ENCODE measurements around the gene PFKFB2.

Gene PFKFB2

GRCh38 chr1:207062058-207062457, 9.0 kb downstream of the PFKFB2 start:
- no peak overlapping the region for H3K4me2 ChIP-seq (ENCODE audit: low read length, poor library complexity, severe bottlenecking)
- H2AFZ ChIP-seq (ENCODE audit: low read depth, low read length), result no peak overlapping the region
- no peak overlapping the region for H3K4ac ChIP-seq (ENCODE audit: low read depth in 1 of 2, low read length in 2 of 2)
- H3K9ac ChIP-seq (ENCODE audit: low read length), result no peak overlapping the region
- H4K91ac ChIP-seq (ENCODE audit: low read length), result no peak overlapping the region
- DNase-seq, result no peak
- H2BK15ac ChIP-seq (ENCODE audit: low read depth, poor library complexity, severe bottlenecking), result no peak overlapping the region
- no peak overlapping the region for H3K4me3 ChIP-seq (ENCODE audit: insufficient read depth in 1 of 2, low read depth in 1 of 2, low read length in 2 of 2)
- no peaks in the 10 kb centered on the region for H3K9me3 ChIP-seq (ENCODE audit: control insufficient read depth, low read length)
- H3K14ac ChIP-seq (ENCODE audit: low read length in 2 of 2), result no peak overlapping the region
- H3K27ac ChIP-seq (ENCODE audit: low read length, poor library complexity, severe bottlenecking), result no peak overlapping the region
- H3K4me1 ChIP-seq (ENCODE audit: control insufficient read depth, insufficient read depth, low read depth, low read length), result no peaks in the 10 kb centered on the region
- H3K36me3 ChIP-seq (ENCODE audit: control insufficient read depth in 1 of 2, insufficient read depth in 2 of 2, low read depth in 1 of 2, low read length in 2 of 2), result peaks cover 10 to 63% of the 10 kb centered on the region in 2 experiments
- H2BK5ac ChIP-seq (ENCODE audit: low read depth, low read length, poor library complexity, severe bottlenecking), result no peak overlapping the region
- H3K23ac ChIP-seq (ENCODE audit: low read length in 2 of 2), result no peak overlapping the region
- H3K79me1 ChIP-seq (replicated peaks; ENCODE audit: low read length, poor library complexity, severe bottlenecking), result peaks cover 1% of the 10 kb centered on the region
- no peak overlapping the region for H2BK120ac ChIP-seq (ENCODE audit: low read depth, low read length)
- 50% methylated on average over 1 of the region's 1 CpG for WGBS
- no peak overlapping the region for H3K18ac ChIP-seq (ENCODE audit: low read depth in 1 of 2, low read length in 2 of 2)
- H2AK5ac ChIP-seq (ENCODE audit: low read length, severe bottlenecking), result no peak overlapping the region
- no peak overlapping the region for H4K8ac ChIP-seq (ENCODE audit: low read length)
- H3K27me3 ChIP-seq (ENCODE audit: control insufficient read depth in 1 of 2, insufficient read depth in 1 of 2, low read length in 2 of 2), result no peaks in the 10 kb centered on the region
- no peak overlapping the region for H2BK12ac ChIP-seq (ENCODE audit: low read length in 2 of 2)

- Histone ChIP-seq H3K14ac (ENCODE audit: low read length in 2 of 2) (no peak overlapping the region), H2AK5ac (ENCODE audit: low read length, severe bottlenecking) (no peak overlapping the region), H2BK120ac (ENCODE audit: low read depth, low read length) (no peak overlapping the region), H4K8ac (ENCODE audit: low read length) (no peak overlapping the region), H2BK15ac (ENCODE audit: low read depth, poor library complexity, severe bottlenecking) (no peak overlapping the region), H3K79me1 (replicated peaks; ENCODE audit: low read length, poor library complexity, severe bottlenecking) (peaks cover 1% of the 10 kb centered on the region), H2BK12ac (ENCODE audit: low read length in 2 of 2) (no peak overlapping the region), H3K23ac (ENCODE audit: low read length in 2 of 2) (no peak overlapping the region), H3K36me3 (ENCODE audit: control insufficient read depth in 1 of 2, insufficient read depth in 2 of 2, low read depth in 1 of 2, low read length in 2 of 2) (peaks cover 13 to 69% of the 10 kb centered on the region in 2 experiments), H3K9me3 (ENCODE audit: control insufficient read depth, low read length) (no peaks in the 10 kb centered on the region), H2BK5ac (ENCODE audit: low read depth, low read length, poor library complexity, severe bottlenecking) (no peak overlapping the region), H3K4me3 (ENCODE audit: insufficient read depth in 1 of 2, low read depth in 1 of 2, low read length in 2 of 2) (no peak overlapping the region), H3K18ac (ENCODE audit: low read depth in 1 of 2, low read length in 2 of 2) (no peak overlapping the region), H3K4me1 (ENCODE audit: control insufficient read depth, insufficient read depth, low read depth, low read length) (no peaks in the 10 kb centered on the region), H3K4me2 (ENCODE audit: low read length, poor library complexity, severe bottlenecking) (no peak overlapping the region), H3K27ac (ENCODE audit: low read length, poor library complexity, severe bottlenecking) (no peak overlapping the region), H4K91ac (ENCODE audit: low read length) (no peak overlapping the region), H3K9ac (ENCODE audit: low read length) (no peak overlapping the region), H3K27me3 (ENCODE audit: control insufficient read depth in 1 of 2, insufficient read depth in 1 of 2, low read length in 2 of 2) (no peaks in the 10 kb centered on the region), H3K4ac (ENCODE audit: low read depth in 1 of 2, low read length in 2 of 2) (no peak overlapping the region), H2AFZ (ENCODE audit: low read depth, low read length) (no peak overlapping the region)
- WGBS, result 96% methylated on average over 5 of the region's 5 CpGs
- DNase-seq, result no peak
Observed at GRCh38 chr1:207063014-207063413, 9.9 kb downstream of the PFKFB2 start.

GRCh38 chr1:207064561-207064960, 11.5 kb downstream of the PFKFB2 start:
- Histone ChIP-seq H3K36me3 (ENCODE audit: control insufficient read depth in 1 of 2, insufficient read depth in 2 of 2, low read depth in 1 of 2, low read length in 2 of 2) (peaks cover 18 to 78% of the 10 kb centered on the region in 2 experiments), H3K4me1 (ENCODE audit: control insufficient read depth, insufficient read depth, low read depth, low read length) (no peaks in the 10 kb centered on the region), H3K18ac (ENCODE audit: low read depth in 1 of 2, low read length in 2 of 2) (no peak overlapping the region), H3K4me2 (ENCODE audit: low read length, poor library complexity, severe bottlenecking) (no peak overlapping the region), H3K4me3 (ENCODE audit: insufficient read depth in 1 of 2, low read depth in 1 of 2, low read length in 2 of 2) (no peak overlapping the region), H3K79me1 (replicated peaks; ENCODE audit: low read length, poor library complexity, severe bottlenecking) (no peaks in the 10 kb centered on the region), H2AFZ (ENCODE audit: low read depth, low read length) (no peak overlapping the region), H2AK5ac (ENCODE audit: low read length, severe bottlenecking) (no peak overlapping the region), H3K14ac (ENCODE audit: low read length in 2 of 2) (no peak overlapping the region), H3K4ac (ENCODE audit: low read depth in 1 of 2, low read length in 2 of 2) (no peak overlapping the region), H2BK5ac (ENCODE audit: low read depth, low read length, poor library complexity, severe bottlenecking) (no peak overlapping the region), H4K8ac (ENCODE audit: low read length) (no peak overlapping the region), H2BK120ac (ENCODE audit: low read depth, low read length) (no peak overlapping the region), H3K27ac (ENCODE audit: low read length, poor library complexity, severe bottlenecking) (no peak overlapping the region), H2BK15ac (ENCODE audit: low read depth, poor library complexity, severe bottlenecking) (no peak overlapping the region), H3K27me3 (ENCODE audit: control insufficient read depth in 1 of 2, insufficient read depth in 1 of 2, low read length in 2 of 2) (no peaks in the 10 kb centered on the region), H4K91ac (ENCODE audit: low read length) (no peak overlapping the region), H3K23ac (ENCODE audit: low read length in 2 of 2) (no peak overlapping the region), H3K9ac (ENCODE audit: low read length) (no peak overlapping the region), H3K9me3 (ENCODE audit: control insufficient read depth, low read length) (no peaks in the 10 kb centered on the region), H2BK12ac (ENCODE audit: low read length in 2 of 2) (no peak overlapping the region)
- DNase-seq, result no peak
- WGBS, result 94% methylated on average over 8 of the region's 8 CpGs

GRCh38 chr1:207067185-207067584, 14.1 kb downstream of the PFKFB2 start:
- H3K23ac ChIP-seq (ENCODE audit: low read length in 2 of 2), result no peak overlapping the region
- H2AFZ ChIP-seq (ENCODE audit: low read depth, low read length), result no peak overlapping the region
- no peak overlapping the region for H2BK120ac ChIP-seq (ENCODE audit: low read depth, low read length)
- H3K36me3 ChIP-seq (ENCODE audit: control insufficient read depth in 1 of 2, insufficient read depth in 2 of 2, low read depth in 1 of 2, low read length in 2 of 2), result peaks cover 30 to 87% of the 10 kb centered on the region in 2 experiments
- H3K14ac ChIP-seq (ENCODE audit: low read length in 2 of 2), result no peak overlapping the region
- H3K9me3 ChIP-seq (ENCODE audit: control insufficient read depth, low read length), result no peaks in the 10 kb centered on the region
- H4K91ac ChIP-seq (ENCODE audit: low read length), result no peak overlapping the region
- H3K4me2 ChIP-seq (ENCODE audit: low read length, poor library complexity, severe bottlenecking), result no peak overlapping the region
- no peak overlapping the region for H3K18ac ChIP-seq (ENCODE audit: low read depth in 1 of 2, low read length in 2 of 2)
- no peak overlapping the region for H2BK12ac ChIP-seq (ENCODE audit: low read length in 2 of 2)
- H3K4me1 ChIP-seq (ENCODE audit: control insufficient read depth, insufficient read depth, low read depth, low read length), result no peaks in the 10 kb centered on the region
- WGBS, result 90% methylated on average over 3 of the region's 3 CpGs
- no peak overlapping the region for H2BK15ac ChIP-seq (ENCODE audit: low read depth, poor library complexity, severe bottlenecking)
- no peak overlapping the region for H3K4me3 ChIP-seq (ENCODE audit: insufficient read depth in 1 of 2, low read depth in 1 of 2, low read length in 2 of 2)
- no peak overlapping the region for H4K8ac ChIP-seq (ENCODE audit: low read length)
- no peak overlapping the region for H2AK5ac ChIP-seq (ENCODE audit: low read length, severe bottlenecking)
- no peak overlapping the region for H3K4ac ChIP-seq (ENCODE audit: low read depth in 1 of 2, low read length in 2 of 2)
- DNase-seq, result no peak
- H3K9ac ChIP-seq (ENCODE audit: low read length), result no peak overlapping the region
- no peak overlapping the region for H2BK5ac ChIP-seq (ENCODE audit: low read depth, low read length, poor library complexity, severe bottlenecking)
- no peak overlapping the region for H3K27ac ChIP-seq (ENCODE audit: low read length, poor library complexity, severe bottlenecking)
- H3K79me1 ChIP-seq (replicated peaks; ENCODE audit: low read length, poor library complexity, severe bottlenecking), result no peaks in the 10 kb centered on the region
- H3K27me3 ChIP-seq (ENCODE audit: control insufficient read depth in 1 of 2, insufficient read depth in 1 of 2, low read length in 2 of 2), result no peaks in the 10 kb centered on the region
